Stimulated activated CD8-positive, alpha-beta memory T cell treated with anti-CD3 and anti-CD28 coated beads, Interleukin-15, amount 100 ng/mL, for 1 hour (primary cell): ENCODE data around the gene SULT1E1.

Experiments
- DNase-seq: peaks from one replicate; pipeline ENCODE4 v3.0.0-alpha.2; 2020; ENCODE audit warnings: low read depth

Gene SULT1E1

DNA sequence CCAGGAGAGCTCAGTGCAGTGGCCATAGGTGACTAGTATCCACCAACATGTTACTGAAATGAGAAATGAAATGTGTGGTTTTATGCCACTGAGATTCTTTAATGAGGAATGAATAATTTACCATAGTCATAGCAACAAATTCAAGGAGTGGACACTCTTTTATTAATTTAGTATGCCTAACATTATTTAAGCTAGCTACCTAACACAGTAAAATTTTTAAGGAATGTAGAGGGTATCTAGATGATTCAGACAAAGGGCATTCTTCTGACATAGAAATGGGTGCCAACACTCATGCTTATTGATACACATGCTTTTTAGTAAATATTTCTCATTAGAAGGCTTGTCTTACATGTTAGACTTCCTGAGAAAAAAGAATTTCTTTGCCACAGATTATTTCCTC is 66.2 kb downstream of the SULT1E1 start:
- no peak for DNase-seq
